B cell (primary cell): ENCODE results near the gene PRKCA. TPM values are rescaled to one million over a fixed set of nuclear protein-coding genes. Genes with fewer than 3 reads are reported as not detected.

Experiments used
- ATAC-seq: fragments of 200-7000 bp; cut with Tn5 transposase; one replicate; pipeline ENCODE4 v1.10.0; 2021; ENCODE audit warnings: low read depth, mild to moderate bottlenecking, moderate number of reproducible peaks, moderate library complexity
- CTCF ChIA-PET: fragments of 350-600 bp; sonication (Branson Sonifier 250); formaldehyde crosslinking; loops from one replicate; lab custom pipeline; 2021; ENCODE audit warnings: antibody characterized with exemption, inconsistent platforms; lab: Charles Lee
- POLR2A ChIA-PET: fragments of 350-600 bp; sonication (Branson Sonifier 250); formaldehyde crosslinking; loops from one replicate; lab custom pipeline; 2021; ENCODE audit warnings: antibody characterized with exemption; lab: Charles Lee
- DNase-seq: peaks from one replicate; pipeline ENCODE4 v3.0.0; 2013
- H2AFZ ChIP-seq: 2 replicates; pipeline ENCODE4 v1.6.1; 2012; ENCODE audit warnings: mild to moderate bottlenecking, low read depth, low read length; ENCODE audit not compliant: insufficient read depth, poor library complexity, severe bottlenecking
- H3K27ac ChIP-seq, 2 donors: 1 replicate in 1 of 2; 2 replicates in 1 of 2; pipeline ENCODE4 v1.5.1; 2012 to 2013; ENCODE audit warnings: low read length in 2 of 2, mild to moderate bottlenecking in 2 of 2, moderate library complexity in 1 of 2
- H3K27me3 ChIP-seq, 4 experiments: fragments of 200-600 bp in 1 of 4; sonication (generic) in 1 of 4; replicated peaks in 1 of 4; 1 replicate in 2 of 4; 2 replicates in 2 of 4; pipeline versions ENCODE4 v1.6.1 to v1.7.0; 2013 to 2016; ENCODE audit warnings: low read length in 3 of 4, mild to moderate bottlenecking in 2 of 4, mixed read lengths in 1 of 4, moderate library complexity in 1 of 4; ENCODE audit not compliant: insufficient read depth in 4 of 4, control insufficient read depth in 3 of 4; ENCODE audit errors: control extremely low read depth in 1 of 4
- H3K36me3 ChIP-seq, 2 experiments: replicated peaks in 1 of 2; 1 replicate in 1 of 2; 2 replicates in 1 of 2; pipeline versions ENCODE4 v1.6.1 to v1.7.1; 2013; ENCODE audit warnings: low read length in 1 of 2; ENCODE audit not compliant: insufficient read depth in 2 of 2, control insufficient read depth in 1 of 2; ENCODE audit errors: control extremely low read depth in 1 of 2, extremely low read depth in 1 of 2
- H3K4me1 ChIP-seq, 2 donors: fragments of 200-600 bp in 1 of 2; sonication (generic) in 1 of 2; 1 replicate in 1 of 2; 2 replicates in 1 of 2; pipeline versions ENCODE4 v1.5.1 to v1.6.1; 2013 to 2017; ENCODE audit warnings: low read length in 2 of 2; ENCODE audit not compliant: control insufficient read depth in 2 of 2, insufficient read depth in 2 of 2
- H3K4me2 ChIP-seq: replicated peaks from 2 replicates; pipeline ENCODE3; 2012; ENCODE audit warnings: mild to moderate bottlenecking, low read depth, low read length; ENCODE audit not compliant: poor library complexity, severe bottlenecking
- H3K4me3 ChIP-seq, 5 experiments: fragments of 200-600 bp in 1 of 5; sonication (generic) in 1 of 5; 1 replicate in 3 of 5; 2 replicates in 2 of 5; pipeline versions ENCODE4 v1.5.1 to v1.7.0; 2011 to 2016; ENCODE audit warnings: low read length in 4 of 5, mild to moderate bottlenecking in 4 of 5, low read depth in 2 of 5, control low read depth in 1 of 5, moderate library complexity in 1 of 5; ENCODE audit not compliant: insufficient read depth in 1 of 5; ENCODE audit errors: control extremely low read depth in 1 of 5, extremely low read depth in 1 of 5
- H3K79me2 ChIP-seq: fragments of 200-600 bp; sonication (generic); one replicate; pipeline ENCODE4 v1.6.0; 2016; ENCODE audit warnings: low read length; ENCODE audit not compliant: control insufficient read depth, insufficient read depth
- H3K9ac ChIP-seq: fragments of 200-600 bp; sonication (generic); 2 replicates; pipeline ENCODE4 v1.6.1; 2017; ENCODE audit warnings: mild to moderate bottlenecking, low read length, moderate library complexity
- H3K9me3 ChIP-seq, 3 donors: one replicate each; pipeline versions ENCODE4 v1.6.1 to v1.7.1; 2013; ENCODE audit warnings: low read length in 2 of 3; ENCODE audit not compliant: control insufficient read depth in 2 of 3, insufficient read depth in 1 of 3; ENCODE audit errors: control extremely low read depth in 1 of 3
- H4K20me1 ChIP-seq: 2 replicates; pipeline ENCODE4 v1.6.0; 2012; ENCODE audit warnings: mild to moderate bottlenecking, low read length; ENCODE audit not compliant: insufficient read depth, control insufficient read depth, poor library complexity, severe bottlenecking
- H3K27ac Mint-ChIP-seq: one replicate; pipeline ENCODE4 v1.8.0; 2021; ENCODE audit warnings: mixed read lengths
- H3K27me3 Mint-ChIP-seq: one replicate; pipeline ENCODE4 v1.8.0; 2021; ENCODE audit warnings: mixed read lengths
- H3K4me1 Mint-ChIP-seq: one replicate; pipeline ENCODE4 v1.8.0; 2021; ENCODE audit warnings: mixed read lengths
- H3K4me3 Mint-ChIP-seq: one replicate; pipeline ENCODE4 v1.8.0; 2021; ENCODE audit warnings: mixed read lengths
- H3K9me3 Mint-ChIP-seq: one replicate; pipeline ENCODE4 v1.8.0; 2022; ENCODE audit warnings: mixed read lengths; ENCODE audit not compliant: insufficient read depth
- EZH2 ChIP-seq: IDR thresholded peaks from 2 replicates; pipeline ENCODE4 v1.6.1; 2012; ENCODE audit warnings: borderline replicate concordance, low read depth, mild to moderate bottlenecking, moderate library complexity, low read length; ENCODE audit not compliant: insufficient read depth, poor library complexity, severe bottlenecking
- WGBS: methylation state at CpG from one replicate; pipeline ENCODE4 v1.1.5; 2013; ENCODE audit warnings: missing lambda C conversion rate; ENCODE audit not compliant: insufficient coverage; 5-methylcytosine and 5-hydroxymethylcytosine counted together
- intact Hi-C: fragments of 100-400 bp; cut with micrococcal nuclease; formaldehyde crosslinking; loops from one replicate; pipeline ENCODE4 v1.10.0; 2022
- polyA plus RNA-seq: library from polyadenylated mRNA; depleted of rRNA; stranded (reverse); fragments of >200 nt; gene quantifications from 2 replicates; pipeline ENCODE4 v1.2.3, GENCODE V29; 2012
- total RNA-seq, 2 donors: library from RNA; stranded (reverse); fragments of 120-200 nt in 1 of 2; gene quantifications; 1 replicate in 1 of 2; 2 replicates in 1 of 2; pipeline versions ENCODE4 v1.2.3 to v1.2.4, GENCODE V29; 2013 to 2022
- TF ChIP-seq, protein P1 (sequence below): fragments of 200-600 bp; IDR thresholded peaks from one replicate; pipeline ENCODE4 v1.8.0; 2022; ENCODE audit warnings: antibody characterized with exemption, mild to moderate bottlenecking

Gene PRKCA
- total and polyA plus RNA-seq, 2 donors (not counting 1 experiment from before 2014, with no cell fraction given) = 0.33 to 7.7 TPM

GRCh38 chr17:66549311-66549704, 246.9 kb downstream of the PRKCA start:
- Histone ChIP-seq H2AFZ (no peak overlapping the region), H3K4me2 (no peak overlapping the region), H3K27me3 (peaks cover 0 to 4% (median 0%) of the 10 kb centered on the region in 4 experiments), H4K20me1 (no peaks in the 10 kb centered on the region), H3K36me3 (no peaks in the 10 kb centered on the region), H3K27ac (no peak overlapping the region), H3K9me3 (peaks cover 0 to 5% (median 0%) of the 10 kb centered on the region in 3 donors), H3K4me1 (no peaks in the 10 kb centered on the region), H3K79me2 (no peaks in the 10 kb centered on the region), H3K9ac (no peak overlapping the region), H3K4me3 (no peak overlapping the region)
- intact Hi-C loops = no loop called here
- no peak overlapping the region for H3K27ac Mint-ChIP-seq
- POLR2A ChIA-PET = no interaction called here
- ATAC-seq = no peak
- peaks cover 4% of the 10 kb centered on the region for H3K9me3 Mint-ChIP-seq
- CTCF ChIA-PET = no interaction called here
- H3K27me3 Mint-ChIP-seq = no peaks in the 10 kb centered on the region
- WGBS = no CpG with 5 or more reads among the region's 3 CpGs
- no peaks in the 10 kb centered on the region for H3K4me1 Mint-ChIP-seq
- H3K4me3 Mint-ChIP-seq = no peak overlapping the region
- DNase-seq = no peak
- TF ChIP-seq, protein P1, sequence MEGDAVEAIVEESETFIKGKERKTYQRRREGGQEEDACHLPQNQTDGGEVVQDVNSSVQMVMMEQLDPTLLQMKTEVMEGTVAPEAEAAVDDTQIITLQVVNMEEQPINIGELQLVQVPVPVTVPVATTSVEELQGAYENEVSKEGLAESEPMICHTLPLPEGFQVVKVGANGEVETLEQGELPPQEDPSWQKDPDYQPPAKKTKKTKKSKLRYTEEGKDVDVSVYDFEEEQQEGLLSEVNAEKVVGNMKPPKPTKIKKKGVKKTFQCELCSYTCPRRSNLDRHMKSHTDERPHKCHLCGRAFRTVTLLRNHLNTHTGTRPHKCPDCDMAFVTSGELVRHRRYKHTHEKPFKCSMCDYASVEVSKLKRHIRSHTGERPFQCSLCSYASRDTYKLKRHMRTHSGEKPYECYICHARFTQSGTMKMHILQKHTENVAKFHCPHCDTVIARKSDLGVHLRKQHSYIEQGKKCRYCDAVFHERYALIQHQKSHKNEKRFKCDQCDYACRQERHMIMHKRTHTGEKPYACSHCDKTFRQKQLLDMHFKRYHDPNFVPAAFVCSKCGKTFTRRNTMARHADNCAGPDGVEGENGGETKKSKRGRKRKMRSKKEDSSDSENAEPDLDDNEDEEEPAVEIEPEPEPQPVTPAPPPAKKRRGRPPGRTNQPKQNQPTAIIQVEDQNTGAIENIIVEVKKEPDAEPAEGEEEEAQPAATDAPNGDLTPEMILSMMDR = no peak

DNA sequence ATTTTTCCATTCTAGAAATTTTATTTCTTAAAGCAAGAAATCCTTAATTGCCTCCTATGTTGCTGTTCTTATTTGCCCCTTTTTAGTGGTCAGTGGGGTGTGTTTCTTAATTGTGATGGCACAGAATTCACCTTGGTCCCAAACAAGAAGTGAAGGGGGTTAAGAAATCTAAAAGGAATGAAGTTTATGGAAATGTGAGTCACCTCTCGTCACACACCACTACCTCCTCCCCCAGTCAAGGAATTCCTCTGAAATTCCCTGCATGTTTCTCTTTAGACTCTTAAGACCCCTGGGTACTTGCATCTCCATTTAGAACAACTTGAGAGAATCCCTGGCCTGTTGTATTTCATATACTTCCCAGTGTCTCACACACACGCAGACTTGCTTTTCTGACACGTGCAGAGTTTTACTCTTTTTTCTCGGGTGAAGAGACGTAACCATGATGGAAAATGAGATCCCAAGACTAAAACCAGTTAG, 247.4 kb downstream of the PRKCA start:
- Histone ChIP-seq H2AFZ (no peak overlapping the region), H3K9ac (no peak overlapping the region), H3K4me1 (no peaks in the 10 kb centered on the region), H3K9me3 (peaks cover 0 to 5% (median 0%) of the 10 kb centered on the region in 3 donors), H3K79me2 (no peaks in the 10 kb centered on the region), H3K4me3 (no peak overlapping the region), H3K27me3 (peaks cover 0 to 4% (median 0%) of the 10 kb centered on the region in 4 experiments), H3K36me3 (no peaks in the 10 kb centered on the region), H3K4me2 (no peak overlapping the region), H4K20me1 (no peaks in the 10 kb centered on the region), H3K27ac (no peak overlapping the region)
- CTCF ChIA-PET = no interaction called here
- intact Hi-C loops = no loop called here
- WGBS = 96% methylated on average over 4 of the region's 5 CpGs
- Mint-ChIP-seq H3K27me3 (no peaks in the 10 kb centered on the region), H3K27ac (no peak overlapping the region), H3K4me1 (no peaks in the 10 kb centered on the region), H3K9me3 (peaks cover 4% of the 10 kb centered on the region), H3K4me3 (no peak overlapping the region)
- POLR2A ChIA-PET = no interaction called here
- TF ChIP-seq, protein P1 = no peak
- no peak for TF ChIP-seq EZH2
- ATAC-seq (no peak), DNase-seq (no peak)
